ENCODE measurements around the gene ZNF853.

DNA sequence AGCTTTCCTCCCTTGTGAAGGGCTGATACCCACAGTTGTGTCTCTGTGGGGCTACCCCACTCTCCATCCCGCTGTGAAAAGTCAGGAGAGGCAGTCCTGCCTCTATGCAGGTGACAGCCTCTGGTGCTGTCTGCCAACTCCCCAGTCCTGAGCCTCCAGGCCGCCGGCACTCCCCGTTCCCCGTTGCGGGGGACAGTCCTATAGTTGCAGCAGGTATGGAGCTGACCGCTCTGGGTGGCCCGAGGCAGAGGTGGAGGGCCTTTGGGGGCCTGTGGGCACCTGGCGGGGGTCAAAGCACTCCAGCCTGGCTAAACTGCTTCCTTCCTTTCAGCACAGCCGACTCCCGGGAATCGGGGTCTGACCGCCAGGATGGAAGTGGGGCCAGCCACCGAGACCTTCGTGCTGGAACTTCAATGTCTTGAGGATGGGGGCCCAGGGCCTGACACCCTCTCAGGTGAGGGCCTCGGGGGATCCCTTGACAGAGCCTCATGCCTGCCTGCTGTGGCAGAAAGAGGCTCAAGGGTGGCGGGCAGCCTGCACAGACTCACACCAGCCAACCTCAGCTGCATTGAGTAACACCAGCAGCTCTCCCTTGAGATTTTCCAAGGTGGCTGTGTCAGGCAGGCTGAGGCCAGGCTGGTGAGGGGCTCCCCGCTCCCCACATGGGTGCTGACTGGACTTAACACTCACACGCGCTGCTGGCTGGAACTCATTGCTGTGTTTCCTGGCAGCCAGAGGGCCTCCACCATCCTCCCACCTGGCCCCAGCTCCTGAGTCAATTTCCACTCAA lies 1.6 kb downstream of the ZNF853 start:
- TF ChIP-seq, protein P1, sequence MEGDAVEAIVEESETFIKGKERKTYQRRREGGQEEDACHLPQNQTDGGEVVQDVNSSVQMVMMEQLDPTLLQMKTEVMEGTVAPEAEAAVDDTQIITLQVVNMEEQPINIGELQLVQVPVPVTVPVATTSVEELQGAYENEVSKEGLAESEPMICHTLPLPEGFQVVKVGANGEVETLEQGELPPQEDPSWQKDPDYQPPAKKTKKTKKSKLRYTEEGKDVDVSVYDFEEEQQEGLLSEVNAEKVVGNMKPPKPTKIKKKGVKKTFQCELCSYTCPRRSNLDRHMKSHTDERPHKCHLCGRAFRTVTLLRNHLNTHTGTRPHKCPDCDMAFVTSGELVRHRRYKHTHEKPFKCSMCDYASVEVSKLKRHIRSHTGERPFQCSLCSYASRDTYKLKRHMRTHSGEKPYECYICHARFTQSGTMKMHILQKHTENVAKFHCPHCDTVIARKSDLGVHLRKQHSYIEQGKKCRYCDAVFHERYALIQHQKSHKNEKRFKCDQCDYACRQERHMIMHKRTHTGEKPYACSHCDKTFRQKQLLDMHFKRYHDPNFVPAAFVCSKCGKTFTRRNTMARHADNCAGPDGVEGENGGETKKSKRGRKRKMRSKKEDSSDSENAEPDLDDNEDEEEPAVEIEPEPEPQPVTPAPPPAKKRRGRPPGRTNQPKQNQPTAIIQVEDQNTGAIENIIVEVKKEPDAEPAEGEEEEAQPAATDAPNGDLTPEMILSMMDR (IDR thresholded peaks at IDR 0.05) = no peak
- no peak for TF ChIP-seq EZH2 (IDR thresholded peaks at IDR 0.05; ENCODE audit: borderline replicate concordance, insufficient read depth, low read depth, low read length, poor library complexity, severe bottlenecking)

Measured in B cell (primary cell).